Measurements from ENCODE around the gene FAM83C.
A peak's percentile ranks its signal among the peaks of the same experiment; 100 is the strongest.
"Not testable (repeated sequence)": the region's sequence is repeated elsewhere in the genome, so short reads cannot be mapped to it uniquely, and the experiment has no call there.

FAM83C gene

DNA sequence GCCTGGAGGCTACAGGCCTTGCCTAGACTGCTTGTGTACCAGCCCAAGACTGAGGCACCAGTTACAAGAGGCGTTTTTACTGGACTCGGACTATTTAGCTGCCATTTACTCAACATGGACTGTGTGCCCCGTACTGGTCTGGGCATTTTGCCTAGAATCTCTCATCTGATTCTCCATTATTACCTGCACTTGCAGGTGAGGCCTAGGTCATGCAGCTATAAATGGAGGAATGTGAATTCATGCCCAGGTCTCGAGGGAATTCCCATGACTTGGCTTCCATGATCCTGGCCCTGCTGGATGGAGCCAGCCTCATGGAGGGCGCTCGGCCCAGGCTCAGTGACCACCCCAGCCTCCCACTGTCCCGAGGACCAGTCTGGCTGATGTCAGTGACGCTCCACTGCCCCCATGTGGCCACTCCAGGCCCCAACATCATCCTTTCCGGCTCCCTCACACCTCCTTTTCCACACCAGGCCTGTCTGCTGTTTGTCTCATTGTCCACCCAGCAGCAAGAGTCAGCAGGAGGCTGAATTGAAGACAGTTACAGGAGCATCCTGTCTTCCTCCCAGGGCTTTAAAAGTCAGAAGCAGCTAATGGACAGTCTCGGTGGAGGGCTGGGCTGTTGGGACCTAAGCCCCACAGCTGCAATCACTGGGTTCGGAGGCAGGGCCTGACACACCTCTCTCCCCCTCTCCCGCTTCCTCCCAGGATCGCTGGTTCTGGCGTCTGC is 23.0 kb downstream of the FAM83C start:
- peak; percentile 12; the same call in 1 of the 2 replicates for TF ChIP-seq ZFX (IDR thresholded peaks at IDR 0.05)
- TF ChIP-seq, protein P1, sequence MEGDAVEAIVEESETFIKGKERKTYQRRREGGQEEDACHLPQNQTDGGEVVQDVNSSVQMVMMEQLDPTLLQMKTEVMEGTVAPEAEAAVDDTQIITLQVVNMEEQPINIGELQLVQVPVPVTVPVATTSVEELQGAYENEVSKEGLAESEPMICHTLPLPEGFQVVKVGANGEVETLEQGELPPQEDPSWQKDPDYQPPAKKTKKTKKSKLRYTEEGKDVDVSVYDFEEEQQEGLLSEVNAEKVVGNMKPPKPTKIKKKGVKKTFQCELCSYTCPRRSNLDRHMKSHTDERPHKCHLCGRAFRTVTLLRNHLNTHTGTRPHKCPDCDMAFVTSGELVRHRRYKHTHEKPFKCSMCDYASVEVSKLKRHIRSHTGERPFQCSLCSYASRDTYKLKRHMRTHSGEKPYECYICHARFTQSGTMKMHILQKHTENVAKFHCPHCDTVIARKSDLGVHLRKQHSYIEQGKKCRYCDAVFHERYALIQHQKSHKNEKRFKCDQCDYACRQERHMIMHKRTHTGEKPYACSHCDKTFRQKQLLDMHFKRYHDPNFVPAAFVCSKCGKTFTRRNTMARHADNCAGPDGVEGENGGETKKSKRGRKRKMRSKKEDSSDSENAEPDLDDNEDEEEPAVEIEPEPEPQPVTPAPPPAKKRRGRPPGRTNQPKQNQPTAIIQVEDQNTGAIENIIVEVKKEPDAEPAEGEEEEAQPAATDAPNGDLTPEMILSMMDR (conservative IDR thresholded peaks at IDR 0.05): peak; percentile 95

DNA sequence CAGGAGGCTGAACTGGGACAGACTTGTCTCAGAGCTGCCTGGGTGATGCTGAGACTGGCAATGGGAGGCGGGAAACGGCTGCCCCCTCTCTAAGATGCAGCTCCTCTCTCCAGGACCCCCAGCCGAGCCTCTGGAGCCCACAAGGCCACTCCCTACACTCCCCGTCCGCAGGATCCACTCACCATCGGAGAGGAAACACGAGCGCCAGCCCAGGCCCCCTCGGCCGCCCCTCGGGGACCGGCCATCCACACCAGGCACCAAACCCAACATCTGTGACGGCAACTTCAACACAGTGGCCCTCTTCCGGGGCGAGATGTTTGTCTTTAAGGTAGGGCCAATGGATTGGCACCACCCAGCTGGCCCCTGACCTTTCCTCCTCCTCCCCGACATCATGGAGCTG is 25.1 kb downstream of the FAM83C start:
- no peak for TF ChIP-seq ZFX (IDR thresholded peaks at IDR 0.05)
- TF ChIP-seq, protein P1 (conservative IDR thresholded peaks at IDR 0.05): no peak
- no peak overlapping the region for H3K27ac ChIP-seq

More for the DNA sequence above, 23.0 kb downstream of the FAM83C start:
- peak overlapping the region; percentile 6 for H3K27ac ChIP-seq

GRCh38 chr20:35264755-35265154 is 27.5 kb downstream of the FAM83C start:
- H3K27ac ChIP-seq: no peak overlapping the region

GRCh38 chr20:35263532-35264341 is 28.5 kb downstream of the FAM83C start:
- TF ChIP-seq, protein P1 (conservative IDR thresholded peaks at IDR 0.05): no peak
- TF ChIP-seq ZFX (IDR thresholded peaks at IDR 0.05): no peak
- H3K27ac ChIP-seq: peak overlapping the region; percentile 46

More at GRCh38 chr20:35264755-35265154, 27.5 kb downstream of the FAM83C start:
- TF ChIP-seq ZFX (IDR thresholded peaks at IDR 0.05): no peak
- TF ChIP-seq, protein P1 (conservative IDR thresholded peaks at IDR 0.05): no peak

GRCh38 chr20:35262731-35263531 is 29.3 kb downstream of the FAM83C start:
- H3K27ac ChIP-seq: peak overlapping the region; percentile 46

DNA sequence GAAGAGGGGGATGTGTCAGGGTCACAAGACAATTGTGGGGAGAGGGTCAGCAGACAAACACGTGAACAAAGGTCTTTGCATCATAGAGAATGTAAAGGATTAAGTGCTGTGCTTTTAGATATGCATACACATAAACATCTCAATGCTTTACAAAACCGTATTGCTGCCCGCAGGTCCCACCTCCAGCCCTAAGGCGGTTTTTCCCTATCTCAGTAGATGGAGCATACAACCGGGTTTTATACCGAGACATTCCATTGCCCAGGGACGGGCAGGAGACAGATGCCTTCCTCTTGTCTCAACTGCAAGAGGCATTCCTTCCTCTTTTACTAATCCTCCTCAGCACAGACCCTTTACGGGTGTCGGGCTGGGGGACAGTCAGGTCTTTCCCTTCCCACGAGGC is 29.9 kb downstream of the FAM83C start:
- not testable (repeated sequence) for H3K27ac ChIP-seq

- no peak for TF ChIP-seq ZFX (IDR thresholded peaks at IDR 0.05)
- TF ChIP-seq, protein P1 (conservative IDR thresholded peaks at IDR 0.05): no peak
- H3K27ac ChIP-seq: no peak overlapping the region
These were observed 31.8 kb downstream of the FAM83C start for GRCh38 chr20:35260426-35260825.
